Measurements from ENCODE around the gene CCDC50.

Gene CCDC50

DNA sequence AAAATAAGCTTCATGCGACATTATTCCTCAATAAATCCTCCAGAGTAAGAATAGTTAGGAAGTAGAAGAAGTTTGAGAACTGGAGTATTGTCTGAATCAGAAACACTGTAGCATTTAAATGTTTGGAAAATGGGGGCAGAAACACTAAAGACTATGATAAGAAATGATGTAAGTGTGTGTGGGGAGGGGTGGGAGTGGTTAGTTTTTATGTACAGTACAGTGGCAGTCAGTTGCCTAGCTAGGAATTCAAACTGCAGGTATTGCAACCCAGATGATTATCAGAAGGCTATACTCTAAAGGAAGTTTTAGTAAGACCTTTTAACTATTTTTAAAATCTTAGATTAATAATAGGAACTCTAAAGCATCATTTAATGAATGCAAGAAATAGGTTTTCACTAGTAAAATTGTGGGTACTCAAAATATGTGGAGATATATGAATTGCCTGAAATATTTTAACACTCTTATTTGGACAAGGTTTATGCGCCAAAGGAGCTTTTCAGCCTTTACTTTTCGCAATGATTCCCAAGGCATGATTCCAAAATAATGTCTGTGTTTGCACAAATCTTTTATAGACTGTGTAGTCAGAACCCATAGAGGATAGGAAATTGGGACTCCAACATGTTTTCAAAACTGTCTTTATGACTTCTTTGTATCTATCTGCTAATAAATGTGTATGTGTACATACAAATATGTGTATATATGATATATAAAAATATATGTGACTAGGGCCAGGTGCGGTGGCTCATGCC lies 8.0 kb upstream of the CCDC50 start:
- DNase-seq, result no peak

DNA sequence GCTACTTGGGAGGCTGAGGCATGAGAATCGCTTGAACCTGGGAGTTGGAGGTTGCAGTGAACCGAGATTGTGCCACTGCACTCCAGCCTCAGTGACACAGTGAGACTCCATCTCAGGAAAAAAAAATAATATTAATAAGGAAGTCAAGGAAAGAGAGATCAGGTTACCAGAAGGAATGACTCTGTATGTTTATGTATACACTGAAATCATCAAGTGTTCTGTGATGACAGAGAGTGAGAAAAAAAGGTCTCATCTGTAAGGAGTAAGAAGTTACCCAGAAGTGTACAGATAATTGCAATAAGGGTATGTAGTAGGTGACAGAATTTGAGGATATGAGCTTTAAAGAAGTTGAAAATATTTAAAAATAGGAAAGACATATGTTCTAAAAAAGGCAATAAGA lies 4.3 kb upstream of the CCDC50 start:
- no peak for DNase-seq

DNA sequence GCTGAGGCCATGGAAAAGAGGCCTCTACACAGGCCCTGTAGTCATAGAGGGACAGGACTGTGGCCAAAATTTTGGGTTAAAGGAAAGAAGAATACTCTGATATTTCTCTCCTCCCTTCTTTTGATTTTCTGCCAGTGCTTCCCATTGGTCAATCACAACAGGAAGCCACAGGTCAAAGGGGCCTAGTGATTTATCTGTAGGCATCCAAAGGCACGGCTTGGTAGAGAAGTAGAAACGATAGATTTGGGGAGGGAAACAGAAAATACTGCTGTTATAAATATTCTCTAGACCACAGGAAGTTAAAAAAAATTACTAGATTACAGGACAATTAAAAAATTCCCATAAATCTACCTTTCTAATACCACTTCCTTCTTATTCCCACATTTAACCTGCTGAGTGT lies 1.7 kb upstream of the CCDC50 start:
- DNase-seq, result no peak

DNA sequence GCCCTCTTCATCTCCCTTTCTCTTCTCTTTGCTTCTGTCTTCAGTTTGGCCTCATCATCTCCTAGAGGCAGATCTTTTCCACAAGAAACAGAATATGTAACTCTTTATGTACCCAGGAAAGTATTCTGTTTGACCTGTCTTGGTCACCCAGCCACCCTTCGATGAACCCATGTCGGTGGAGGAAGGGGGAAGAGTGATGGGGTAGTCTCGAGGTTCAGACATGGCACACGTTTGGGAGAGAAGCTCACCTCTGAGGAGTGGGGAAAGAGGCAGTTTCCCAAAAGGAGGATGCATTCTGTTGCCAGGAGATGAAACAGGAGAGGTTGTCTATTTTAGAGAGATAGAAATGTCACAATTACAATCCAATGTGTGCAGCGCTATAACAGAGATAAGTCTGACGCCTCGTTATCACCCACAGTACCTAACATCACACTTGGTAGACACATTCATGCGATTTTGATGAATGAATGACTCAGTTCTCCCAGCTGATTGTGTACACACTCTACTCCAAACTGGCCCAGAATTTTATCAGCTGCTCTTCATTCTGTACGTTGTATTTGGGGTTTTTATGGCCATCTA lies 722 bp upstream of the CCDC50 start:
- DNase-seq, result no peak

DNA sequence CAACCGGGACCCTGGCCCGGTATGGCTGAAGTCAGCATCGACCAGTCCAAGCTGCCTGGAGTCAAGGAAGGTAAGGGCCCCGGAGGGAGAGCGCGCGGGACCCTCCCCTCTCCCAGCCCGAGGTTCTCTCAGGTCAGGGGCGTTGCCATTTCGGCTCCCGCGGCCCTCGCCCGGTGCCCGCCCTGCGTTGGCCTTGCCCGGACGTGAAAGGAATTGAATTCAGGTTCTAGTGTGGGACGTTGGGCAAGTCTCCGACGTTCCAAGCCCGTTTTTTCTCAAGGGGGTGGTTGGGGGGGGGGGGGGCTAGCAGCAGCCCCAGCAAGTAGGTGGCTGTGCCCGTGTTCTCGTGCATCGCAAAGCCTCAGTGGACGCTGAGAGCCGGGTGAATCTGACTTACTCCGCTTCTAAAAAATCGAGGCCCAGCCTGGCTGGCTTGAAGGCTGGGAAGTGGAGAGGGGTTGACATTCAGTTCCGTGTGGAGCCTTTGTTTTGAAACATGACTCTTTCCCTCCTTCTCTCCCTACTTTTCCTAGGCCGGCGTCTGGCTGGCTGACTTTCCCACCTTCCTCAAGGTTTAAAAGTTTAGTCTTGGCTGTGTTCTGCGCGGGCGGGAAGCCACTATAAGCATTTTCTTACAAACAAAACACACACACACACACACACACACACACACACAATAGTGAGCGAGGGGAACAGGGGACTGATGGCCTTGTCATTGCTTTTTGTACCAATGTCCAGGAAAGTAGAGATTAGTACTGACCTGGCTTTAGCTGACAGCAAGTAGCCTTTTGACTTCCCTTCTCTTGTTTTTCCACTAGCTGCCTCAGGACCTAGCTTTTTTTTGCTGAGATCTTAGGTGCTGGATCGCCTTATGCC lies 698 bp downstream of the CCDC50 start, which contains the start of gene UTS2B:
Gene UTS2B (minus strand): TSS at position 873 of the 876 bp plus-strand sequence. CDS start 48,337 bp downstream, outside the sequence.
- DNase-seq, result peak; percentile 25

DNA sequence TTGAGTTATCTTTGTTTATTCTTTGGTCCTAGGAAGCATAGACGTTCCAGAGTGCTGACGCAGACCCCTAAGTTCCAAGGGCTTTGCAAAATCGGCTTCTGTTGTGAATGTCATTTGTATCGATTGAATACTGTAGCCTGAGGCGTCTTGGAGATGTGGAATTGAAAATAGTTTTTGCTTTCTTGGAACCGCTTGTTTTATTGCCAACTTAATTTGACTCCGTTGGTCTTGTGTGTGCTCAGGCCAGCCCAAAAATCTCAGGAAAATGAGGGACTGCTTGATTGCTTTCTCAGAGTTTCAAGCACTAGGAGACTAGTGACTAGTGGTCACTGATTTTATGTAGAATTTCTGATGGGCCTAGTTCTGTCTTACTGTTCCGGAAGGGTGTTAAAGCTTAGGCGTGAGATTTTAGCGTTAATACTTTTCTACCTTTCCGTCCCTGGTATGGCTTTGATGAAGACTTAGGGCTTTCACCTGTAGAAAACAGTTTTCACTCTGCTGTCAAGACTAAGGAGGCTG lies 1.4 kb downstream of the CCDC50 start:
- DNase-seq, result no peak

DNA sequence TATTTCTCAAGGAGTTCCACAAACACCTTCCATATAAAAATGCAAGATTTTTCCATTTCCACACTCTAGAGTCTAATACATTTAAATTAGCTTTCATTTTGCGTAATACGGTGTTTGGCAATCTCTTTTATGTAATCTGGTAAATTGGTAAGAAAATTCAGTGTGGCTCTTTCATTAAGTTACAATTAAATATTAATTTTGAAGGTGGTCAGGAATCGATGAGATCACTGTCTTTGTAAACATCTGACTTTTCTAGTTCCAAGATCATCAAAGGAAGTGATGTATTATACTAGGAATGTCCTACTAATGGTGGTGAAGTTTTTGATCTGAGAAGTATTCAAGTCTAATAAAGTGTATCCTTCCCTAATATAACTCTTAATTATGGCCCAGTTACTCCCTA lies 2.2 kb downstream of the CCDC50 start:
- DNase-seq, result no peak

DNA sequence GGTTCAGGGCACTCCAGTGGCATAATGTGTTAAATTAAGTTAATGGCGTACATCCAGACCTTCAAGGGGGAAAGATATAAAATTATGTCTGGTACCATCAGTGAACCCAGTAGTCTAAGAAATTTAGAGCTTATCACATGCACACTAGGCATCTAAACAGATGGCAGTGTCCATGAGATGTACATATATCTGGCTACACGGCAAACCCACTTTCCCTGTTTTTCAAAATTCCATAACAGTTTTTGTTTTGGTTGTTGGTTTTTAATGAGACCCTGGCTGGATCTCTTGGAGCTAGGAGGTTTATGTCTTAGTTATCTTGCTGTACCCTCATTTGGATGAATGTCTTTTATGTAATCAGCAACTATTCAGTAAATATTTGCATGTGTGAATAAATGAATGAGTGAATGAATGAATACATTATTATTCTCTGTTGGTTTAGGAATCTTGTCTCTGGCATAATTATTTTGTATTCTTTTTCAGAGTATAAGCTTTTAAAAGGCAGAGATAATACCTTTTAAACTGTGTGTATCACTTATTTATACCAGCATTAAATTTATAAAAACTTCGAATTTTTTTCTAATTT lies 4.2 kb downstream of the CCDC50 start:
- no peak for DNase-seq

DNA sequence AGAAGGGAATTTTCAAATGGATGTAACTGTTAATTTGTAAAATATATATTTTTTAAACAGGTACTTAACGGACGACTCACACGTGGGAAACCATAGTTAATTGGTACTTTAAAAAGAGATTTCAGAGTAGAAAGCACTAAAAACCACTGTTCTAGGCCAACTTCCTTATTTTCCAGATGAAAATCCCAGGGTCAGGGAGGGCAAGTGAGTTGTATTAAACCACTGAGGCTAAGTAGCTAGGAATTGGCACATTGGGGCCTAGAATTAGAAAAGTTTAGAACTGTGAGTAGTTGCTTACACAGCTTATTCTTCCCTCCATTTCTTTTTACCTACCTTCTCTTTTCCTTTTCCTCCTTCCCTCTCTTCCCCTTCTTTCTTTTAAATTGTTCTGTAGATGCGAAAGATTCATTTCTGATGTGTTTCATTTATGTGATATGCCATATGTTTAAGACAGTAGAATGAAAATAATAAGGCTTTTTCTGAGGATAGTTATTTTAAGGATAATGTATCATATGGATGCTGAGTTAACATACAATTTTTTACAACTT lies 5.2 kb downstream of the CCDC50 start:
- no peak for DNase-seq

DNA sequence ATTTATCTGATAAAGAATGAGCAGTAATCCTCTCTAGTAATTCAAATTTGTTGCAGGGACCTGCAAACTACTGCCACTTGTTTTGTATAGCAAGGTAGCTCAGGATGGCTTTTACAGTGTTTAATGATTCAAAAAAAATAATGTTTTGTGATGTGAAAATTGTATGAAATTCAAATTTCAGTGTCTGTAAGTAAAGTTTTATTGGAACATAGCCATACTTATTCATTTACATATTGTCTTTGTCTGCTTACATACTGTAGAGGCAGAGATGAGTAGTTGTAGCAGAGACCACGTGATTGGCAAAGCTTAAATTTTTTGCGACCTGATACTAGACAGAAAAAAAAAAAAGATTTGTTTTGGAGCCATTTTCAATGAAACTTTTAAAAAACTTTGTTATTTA lies 7.6 kb downstream of the CCDC50 start:
- no peak for DNase-seq

DNA sequence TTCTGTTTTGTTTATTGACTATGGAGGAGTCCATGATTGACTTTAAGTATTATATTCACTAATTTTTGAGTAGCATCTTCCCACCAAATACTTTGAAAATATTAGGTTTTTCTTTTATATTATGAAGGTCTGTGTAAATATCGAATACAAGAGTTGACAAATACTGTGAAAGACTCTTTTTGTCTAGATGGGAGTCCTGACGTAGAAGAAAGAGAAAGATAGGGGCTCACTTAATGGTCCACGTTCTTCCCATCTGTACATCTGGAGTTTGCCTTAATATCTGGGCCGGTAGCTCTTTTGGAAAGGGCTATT lies 8.9 kb downstream of the CCDC50 start:
- DNase-seq, result no peak

DNA sequence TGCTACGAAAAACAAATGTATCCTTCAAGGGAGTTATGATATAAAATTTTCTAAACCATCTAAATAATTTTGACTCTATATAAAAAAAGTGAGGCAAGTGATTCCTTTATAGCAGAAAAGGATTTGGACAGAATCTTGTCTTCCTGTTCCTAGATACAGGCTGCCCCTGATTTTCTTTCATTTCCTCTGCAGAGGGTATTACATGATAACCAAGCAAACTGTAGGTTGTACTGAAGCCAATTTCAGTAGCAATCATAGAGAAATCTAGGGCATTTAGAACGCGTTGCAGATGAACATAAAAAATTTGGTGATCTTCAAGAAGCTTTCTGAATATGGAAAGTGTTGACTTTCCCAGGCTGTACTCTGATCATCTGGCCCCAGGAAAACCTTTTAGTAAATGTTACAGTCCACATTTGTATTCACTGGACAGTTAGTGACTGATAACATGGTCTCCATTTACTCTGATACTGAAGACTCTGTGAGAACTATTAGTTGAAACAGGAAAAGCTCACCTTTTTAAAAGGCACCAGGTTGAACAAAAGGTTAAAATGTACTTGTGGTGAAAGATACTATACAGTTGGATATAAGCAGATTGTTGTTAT lies 10.2 kb downstream of the CCDC50 start:
- DNase-seq, result no peak

DNA sequence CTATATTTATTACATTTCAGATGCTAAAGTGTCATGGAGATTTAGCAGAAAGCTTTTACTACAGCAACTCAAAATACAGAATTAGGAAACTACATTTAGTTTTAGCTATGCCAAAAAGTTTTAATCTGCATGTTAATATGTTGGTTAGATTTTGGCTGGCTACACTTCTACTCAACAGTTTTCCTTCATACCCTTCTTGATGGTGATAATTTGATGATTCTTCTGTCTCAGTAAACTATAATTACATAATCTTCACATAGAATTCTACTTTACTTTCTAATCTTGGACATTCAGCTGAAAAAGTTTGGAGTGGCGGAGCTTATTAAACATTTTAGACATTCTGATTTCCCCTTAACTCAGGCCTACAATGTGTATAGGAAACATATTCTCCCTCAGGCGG lies 11.2 kb downstream of the CCDC50 start:
- DNase-seq, result no peak

DNA sequence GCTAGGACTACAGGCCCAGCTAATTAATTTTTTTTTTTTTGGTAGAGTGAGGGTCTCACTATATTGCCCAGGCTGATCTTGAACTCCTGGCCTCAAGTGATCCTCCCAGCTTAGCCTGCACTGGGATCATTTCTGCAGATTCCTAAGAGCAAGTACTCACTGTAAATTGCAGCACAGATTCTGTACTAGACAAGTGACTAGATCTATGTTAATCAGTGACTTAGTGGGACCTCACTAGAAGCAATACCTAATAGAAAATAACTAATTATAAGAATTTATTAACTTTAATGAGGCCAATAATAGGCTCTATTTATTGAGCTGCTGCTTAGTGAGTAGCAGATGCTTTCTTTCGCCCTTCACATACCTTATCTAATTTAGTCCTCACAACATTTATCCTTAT lies 11.8 kb downstream of the CCDC50 start:
- no peak for DNase-seq

DNA sequence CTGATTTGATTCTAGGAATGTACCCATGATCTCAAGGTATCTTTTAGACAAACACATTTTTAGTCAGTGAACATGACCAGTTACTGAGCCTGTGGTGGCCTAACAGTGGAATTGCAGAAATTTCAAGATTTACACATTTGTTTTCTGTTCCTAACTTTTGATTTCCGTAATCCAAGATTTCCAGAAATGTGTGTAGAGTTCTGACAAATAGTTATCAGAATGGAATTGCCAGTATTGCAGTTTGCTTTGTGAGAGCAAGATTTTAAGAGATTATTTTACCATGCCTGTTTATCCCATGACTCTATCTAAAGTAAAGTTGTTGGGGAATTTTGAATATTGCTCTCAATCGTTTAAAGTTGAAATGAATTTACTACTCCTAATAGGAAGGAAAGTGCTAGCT lies 12.8 kb downstream of the CCDC50 start:
- no peak for DNase-seq

DNA sequence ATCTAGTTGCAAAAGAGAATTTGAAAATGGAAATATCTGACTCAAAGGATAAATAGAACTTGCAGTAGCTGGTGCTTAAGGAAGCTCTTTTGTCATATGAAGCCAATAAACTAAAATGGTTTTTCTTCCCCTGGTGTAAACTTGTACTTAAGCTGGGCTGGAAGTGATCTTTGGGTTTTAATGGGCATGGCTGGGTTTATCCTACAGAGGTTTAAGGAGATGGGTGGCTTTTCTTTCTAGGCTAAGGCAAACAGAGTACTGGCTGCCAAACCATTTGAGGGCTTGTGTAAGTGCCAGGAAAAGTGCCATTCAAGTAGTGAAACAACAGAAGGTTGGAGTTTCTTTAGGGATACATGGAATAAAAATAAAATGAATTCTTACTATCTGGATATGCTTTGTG lies 13.2 kb downstream of the CCDC50 start:
- no peak for DNase-seq

DNA sequence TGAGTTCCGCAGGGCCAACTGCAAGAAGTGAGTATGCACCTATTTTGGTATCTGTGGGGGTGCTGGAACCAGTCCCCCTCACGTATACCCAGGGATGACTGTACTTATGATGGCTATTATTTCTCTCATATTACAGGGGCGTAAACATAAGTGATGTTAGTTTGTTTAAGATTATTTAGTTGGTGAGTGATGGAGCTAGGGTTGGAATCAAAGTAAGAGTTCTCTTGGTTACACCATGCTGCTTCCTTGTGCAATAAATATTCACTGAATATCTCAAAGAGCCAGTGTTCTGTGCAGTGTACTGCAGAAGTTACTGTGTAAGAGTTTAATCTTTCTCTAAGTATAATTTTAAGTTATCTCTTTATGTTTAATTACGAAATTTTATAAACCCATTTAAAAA lies 13.9 kb downstream of the CCDC50 start:
- no peak for DNase-seq

DNA sequence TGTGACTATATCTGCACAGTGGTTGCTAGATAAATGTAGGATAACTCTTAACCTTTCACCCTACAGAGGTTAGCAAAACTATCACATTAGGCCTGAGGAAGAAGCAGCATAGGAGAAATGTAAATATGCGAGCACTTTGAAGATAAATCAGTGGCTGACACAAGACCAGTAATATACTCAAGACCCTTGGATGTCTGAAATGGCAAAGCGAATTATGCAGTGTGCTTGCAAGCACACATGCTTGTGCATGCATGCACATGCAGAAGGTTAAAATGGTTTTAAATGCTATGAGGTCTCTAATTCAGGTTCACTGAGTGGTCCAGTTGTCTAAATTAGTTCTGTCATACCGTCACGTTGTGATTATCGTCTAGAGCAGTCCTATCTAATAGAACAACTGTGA lies 14.7 kb downstream of the CCDC50 start:
- no peak for DNase-seq

DNA sequence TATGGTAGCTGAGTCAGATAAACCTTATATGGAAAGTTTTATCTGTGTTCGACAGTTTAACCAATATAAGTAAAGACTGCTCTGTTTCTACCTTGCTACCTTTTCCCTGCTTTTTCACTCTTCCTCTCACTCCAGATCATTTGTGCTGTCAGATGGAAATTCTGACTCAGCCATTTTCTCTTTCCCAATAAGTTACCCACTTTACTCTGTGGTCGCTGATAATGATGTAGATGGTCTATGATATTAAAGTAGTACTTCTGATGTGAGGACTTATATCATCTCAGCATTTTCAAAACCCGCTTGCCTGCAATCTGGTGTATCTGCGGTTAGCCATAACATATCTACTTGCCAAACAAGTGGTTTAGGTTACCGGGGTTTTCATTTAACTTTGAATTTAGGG lies 16.1 kb downstream of the CCDC50 start:
- no peak for DNase-seq

DNA sequence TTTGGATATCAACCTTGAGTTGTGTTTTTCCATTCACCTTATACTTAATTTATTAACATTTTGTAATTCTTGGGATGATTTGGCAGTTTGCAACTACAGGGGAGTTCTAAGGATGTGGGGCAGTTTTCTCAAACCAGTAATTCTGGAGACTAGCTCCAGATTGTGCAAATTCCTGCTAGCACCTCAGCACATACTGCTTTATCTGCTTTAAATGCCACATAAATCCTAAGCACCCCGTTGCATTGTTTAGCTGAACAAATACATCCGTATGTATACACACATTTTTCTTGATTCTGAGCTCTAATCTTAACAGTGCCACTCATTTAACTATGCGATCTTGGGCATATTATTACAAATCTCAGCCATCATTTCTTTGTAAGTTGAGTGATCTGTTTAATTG lies 18.0 kb downstream of the CCDC50 start:
- DNase-seq, result no peak

DNA sequence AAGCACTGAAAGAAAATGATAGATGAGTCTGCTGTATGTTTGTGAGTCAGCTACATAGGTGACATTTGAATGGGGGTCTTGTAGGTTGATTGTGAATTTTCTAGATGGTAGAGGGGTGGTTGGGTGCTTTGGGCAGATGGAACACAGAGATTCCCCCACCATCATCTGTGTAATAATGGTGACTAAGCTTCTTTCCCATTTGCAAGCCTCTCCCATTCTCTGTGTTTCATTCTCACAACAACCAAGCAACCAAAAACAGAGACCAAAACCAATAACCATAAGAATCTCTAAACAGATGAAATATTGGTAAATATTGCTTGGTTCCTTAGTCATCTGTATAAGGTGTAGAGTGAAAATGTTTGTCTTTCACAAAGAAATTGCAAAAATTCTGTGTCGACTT lies 18.9 kb downstream of the CCDC50 start:
- no peak for DNase-seq

DNA sequence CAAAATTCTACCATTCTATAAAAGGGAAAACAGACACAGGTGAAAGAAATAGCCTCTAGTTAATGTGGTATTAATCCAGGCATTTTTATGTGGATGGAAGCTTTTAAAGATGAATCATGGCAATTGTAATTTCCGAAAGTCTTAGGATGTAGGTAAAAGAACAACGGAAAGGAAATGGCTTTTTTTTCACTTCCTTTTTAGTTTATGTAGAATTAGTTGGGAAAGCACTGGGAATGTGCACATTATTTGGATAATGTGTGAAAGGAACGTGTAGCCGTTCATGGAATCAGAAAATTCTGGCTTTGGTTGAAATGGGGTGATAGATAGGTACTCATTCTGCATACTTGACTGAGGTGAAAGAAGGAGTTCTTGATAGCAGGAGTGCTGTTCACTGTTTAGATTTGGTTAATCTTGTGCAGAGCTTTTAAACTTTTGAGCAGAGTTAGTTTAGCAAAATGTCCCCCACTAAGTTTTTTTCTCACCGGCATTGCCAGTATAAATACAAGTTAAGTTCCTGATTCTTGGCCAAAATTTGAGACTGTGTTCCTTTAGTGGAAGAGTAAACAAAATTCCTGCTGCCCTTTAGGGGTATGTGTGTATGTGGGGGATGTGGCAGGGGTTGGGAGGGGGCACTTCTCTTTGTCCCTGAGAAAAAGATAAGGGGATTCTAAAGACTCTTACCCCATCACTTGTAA lies 21.3 kb downstream of the CCDC50 start:
- DNase-seq, result no peak

Measured in activated T-cell treated with anti-CD3 and anti-CD28 coated beads, Interleukin-2, amount 50 U/mL, for 1 hour (primary cell).